ENCODE measurements around the gene HIRIP3.

GRCh38 chr16:30018731-30019158 is 23.3 kb upstream of the HIRIP3 start:
- no peak for TF ChIP-seq CTCF (IDR thresholded peaks at IDR 0.05)
- TF ChIP-seq REST (IDR thresholded peaks at IDR 0.05; ENCODE audit: insufficient read depth in 1 of 2, low read depth in 2 of 2, low read length in 1 of 2) = no peak
- no peak for TF ChIP-seq POLR2AphosphoS5 (IDR thresholded peaks at IDR 0.05; ENCODE audit: low read depth, low read length)
- no peak for TF ChIP-seq TCF7L2 (IDR thresholded peaks at IDR 0.05; ENCODE audit: low read depth, low read length)
- TF ChIP-seq SIN3A (IDR thresholded peaks at IDR 0.05; ENCODE audit: borderline replicate concordance, insufficient read depth, low read depth, low read length) = no peak

Measured in Panc1 (cell line).